ENCODE measurements around the gene GTPBP6.
"Not testable (repeated sequence)": the region's sequence is repeated elsewhere in the genome, so short reads cannot be mapped to it uniquely, and the experiment has no call there.

GTPBP6 gene

GRCh38 chrX:351736-352135, 33.1 kb upstream of the GTPBP6 start:
- DNase-seq (ENCODE audit: low read depth in 2 of 2, low spot score in 1 of 2): no peak

- not testable (repeated sequence) for DNase-seq (ENCODE audit: low read depth in 2 of 2, low spot score in 1 of 2)
Observed at GRCh38 chrX:351324-351641, 32.7 kb upstream of the GTPBP6 start.

GRCh38 chrX:350534-351323, 32.1 kb upstream of the GTPBP6 start:
- DNase-seq (ENCODE audit: low read depth in 2 of 2, low spot score in 1 of 2): no peak

GRCh38 chrX:350148-350533, 31.5 kb upstream of the GTPBP6 start:
- no peak for DNase-seq (ENCODE audit: low read depth in 2 of 2, low spot score in 1 of 2)

- no peak for DNase-seq (ENCODE audit: low read depth in 2 of 2, low spot score in 1 of 2)
Observed at GRCh38 chrX:349702-350101, 31.1 kb upstream of the GTPBP6 start.

- no peak for DNase-seq (ENCODE audit: low read depth in 2 of 2, low spot score in 1 of 2)
Observed at GRCh38 chrX:349196-349595, 30.6 kb upstream of the GTPBP6 start.

GRCh38 chrX:348461-349117, 30.0 kb upstream of the GTPBP6 start:
- no peak for DNase-seq (ENCODE audit: low read depth in 2 of 2, low spot score in 1 of 2)

GRCh38 chrX:347351-348117, 28.9 kb upstream of the GTPBP6 start:
- DNase-seq (ENCODE audit: low read depth in 2 of 2, low spot score in 1 of 2): no peak

- DNase-seq (ENCODE audit: low read depth in 2 of 2, low spot score in 1 of 2): no peak
Observed at GRCh38 chrX:346034-346813, 27.6 kb upstream of the GTPBP6 start.

GRCh38 chrX:345020-345925, 26.7 kb upstream of the GTPBP6 start:
- no peak for DNase-seq (ENCODE audit: low read depth in 2 of 2, low spot score in 1 of 2)

GRCh38 chrX:344371-344901, 25.8 kb upstream of the GTPBP6 start:
- DNase-seq (ENCODE audit: low read depth in 2 of 2, low spot score in 1 of 2): no peak

- no peak for DNase-seq (ENCODE audit: low read depth in 2 of 2, low spot score in 1 of 2)
Observed at GRCh38 chrX:341541-342101, 23.0 kb upstream of the GTPBP6 start.

GRCh38 chrX:340641-341423, 22.2 kb upstream of the GTPBP6 start:
- DNase-seq (ENCODE audit: low read depth in 2 of 2, low spot score in 1 of 2): no peak

GRCh38 chrX:340121-340520, 21.5 kb upstream of the GTPBP6 start:
- DNase-seq (ENCODE audit: low read depth in 2 of 2, low spot score in 1 of 2): no peak

GRCh38 chrX:338836-339400, 20.3 kb upstream of the GTPBP6 start:
- DNase-seq (ENCODE audit: low read depth in 2 of 2, low spot score in 1 of 2): no peak

GRCh38 chrX:338281-338835, 19.8 kb upstream of the GTPBP6 start:
- DNase-seq (ENCODE audit: low read depth in 2 of 2, low spot score in 1 of 2): no peak

- DNase-seq (ENCODE audit: low read depth in 2 of 2, low spot score in 1 of 2): no peak
Observed at GRCh38 chrX:337331-337831, 18.8 kb upstream of the GTPBP6 start.

- no peak for DNase-seq (ENCODE audit: low read depth in 2 of 2, low spot score in 1 of 2)
Observed at GRCh38 chrX:336227-336626, 17.6 kb upstream of the GTPBP6 start.

All from stimulated activated CD8-positive, alpha-beta memory T cell treated with anti-CD3 and anti-CD28 coated beads, Interleukin-4, amount 100 ng/mL, for 4 hours (primary cell).